Mononuclear cell (primary cell): Measurements from ENCODE around the gene HMGCS2. TPM values are rescaled to one million over a fixed set of nuclear protein-coding genes. Genes with fewer than 3 reads are reported as not detected.

ENCODE experiments used
- H3K27me3 ChIP-seq: 2 replicates; pipeline ENCODE4 v1.6.0; 2011; ENCODE audit warnings: low read length, control low read depth; ENCODE audit not compliant: insufficient read depth
- H3K4me1 ChIP-seq: 2 replicates; pipeline ENCODE4 v1.5.1; 2011; ENCODE audit warnings: mild to moderate bottlenecking, low read length, control low read depth; ENCODE audit not compliant: insufficient read depth
- H3K4me3 ChIP-seq: 2 replicates; pipeline ENCODE4 v1.5.1; 2011; ENCODE audit warnings: mild to moderate bottlenecking, low read length, moderate library complexity
- H3K9me3 ChIP-seq: 2 replicates; pipeline ENCODE4 v1.5.1; 2011; ENCODE audit warnings: low read depth, mild to moderate bottlenecking, control low read depth, low read length
- total RNA-seq: library from RNA; depleted of rRNA; stranded (reverse); fragments of >200 nt; gene quantifications from one replicate; pipeline ENCODE4 v1.2.3, GENCODE V29; 2012

HMGCS2 gene
- total RNA-seq, 1 donor: not detected

DNA sequence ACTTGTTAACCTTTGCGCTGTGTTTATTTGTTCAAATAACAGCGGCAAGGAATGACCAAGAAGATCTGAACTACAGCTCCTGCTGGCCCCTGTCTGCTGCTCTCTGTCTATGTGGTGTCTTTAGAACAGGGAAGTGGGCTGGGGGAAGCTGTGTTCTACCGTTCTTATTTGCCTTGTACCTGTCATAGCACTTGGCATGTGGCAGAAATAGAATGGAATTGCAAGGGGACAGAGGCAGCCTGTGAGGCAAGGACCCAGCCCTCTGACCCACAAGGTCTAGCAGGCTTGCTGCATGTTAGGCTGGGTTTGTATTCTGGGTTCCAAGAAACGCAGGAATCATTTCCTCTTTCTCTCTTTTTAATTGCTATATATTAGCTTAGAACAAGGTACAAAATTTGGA, 20.7 kb downstream of the HMGCS2 start:
- H3K9me3 ChIP-seq: no peaks in the 10 kb centered on the region
- no peak overlapping the region for H3K4me3 ChIP-seq
- no peaks in the 10 kb centered on the region for H3K4me1 ChIP-seq
- H3K27me3 ChIP-seq: no peaks in the 10 kb centered on the region

DNA sequence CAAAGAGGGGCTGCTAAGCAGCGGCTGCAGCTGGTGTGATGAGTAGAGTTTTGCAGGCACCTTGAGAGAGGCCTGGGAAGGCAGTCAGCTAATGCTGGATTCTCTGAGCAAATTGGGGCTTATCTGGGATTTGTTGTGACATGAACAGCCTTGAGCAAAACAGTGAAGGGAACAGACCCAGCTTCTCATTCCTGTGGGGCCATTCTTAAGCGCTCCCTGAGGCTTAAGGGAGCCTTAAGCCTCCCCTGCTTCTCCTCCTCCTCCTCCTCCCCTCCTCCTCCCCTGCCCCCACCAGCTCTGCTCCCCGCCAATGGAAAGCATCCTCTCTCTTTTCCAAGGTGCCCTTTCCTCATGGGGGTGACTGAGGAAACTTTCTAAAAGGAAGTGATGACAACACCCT, 21.3 kb downstream of the HMGCS2 start:
- H3K27me3 ChIP-seq: no peaks in the 10 kb centered on the region
- no peaks in the 10 kb centered on the region for H3K4me1 ChIP-seq
- H3K9me3 ChIP-seq: no peaks in the 10 kb centered on the region
- H3K4me3 ChIP-seq: no peak overlapping the region

DNA sequence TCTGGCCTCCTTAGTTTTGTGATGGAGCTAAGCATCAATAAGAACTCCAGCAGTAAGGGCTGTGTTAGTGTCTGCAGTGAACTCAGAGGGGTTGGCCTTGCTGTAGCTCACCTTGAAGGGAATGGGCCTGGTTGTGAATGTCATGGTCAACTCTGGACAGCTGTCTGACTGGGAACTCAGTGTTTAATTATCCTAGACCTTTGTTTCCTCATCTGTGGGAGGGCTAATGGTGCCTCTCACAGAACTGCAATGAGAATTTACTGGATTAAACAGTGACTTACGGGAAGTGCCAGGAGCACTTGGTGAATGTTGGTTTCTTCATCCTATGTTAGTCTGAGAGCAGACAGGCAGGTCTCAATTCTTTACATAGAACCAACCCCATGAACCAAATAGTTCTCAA, 23.7 kb downstream of the HMGCS2 start:
- Histone ChIP-seq H3K9me3 (no peaks in the 10 kb centered on the region), H3K27me3 (no peaks in the 10 kb centered on the region), H3K4me1 (no peaks in the 10 kb centered on the region), H3K4me3 (no peak overlapping the region)

DNA sequence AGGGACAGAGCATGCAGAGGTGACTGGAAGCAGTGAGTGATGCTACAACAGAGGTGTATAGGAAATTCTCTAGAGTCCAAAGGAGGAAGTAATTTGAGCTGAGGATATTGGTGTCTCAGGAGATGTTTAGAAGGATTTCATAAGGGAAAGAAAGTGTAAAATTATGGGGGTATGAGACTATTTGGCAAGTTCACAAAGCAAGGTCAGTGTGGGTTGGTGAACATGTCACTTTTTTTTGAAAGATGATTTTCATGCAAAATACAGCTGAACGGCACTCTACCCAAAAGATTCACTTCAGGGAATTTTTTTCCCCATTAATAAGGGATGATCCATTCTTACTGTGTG, 24.1 kb downstream of the HMGCS2 start:
- Histone ChIP-seq H3K4me3 (no peak overlapping the region), H3K9me3 (no peaks in the 10 kb centered on the region), H3K4me1 (no peaks in the 10 kb centered on the region), H3K27me3 (no peaks in the 10 kb centered on the region)

DNA sequence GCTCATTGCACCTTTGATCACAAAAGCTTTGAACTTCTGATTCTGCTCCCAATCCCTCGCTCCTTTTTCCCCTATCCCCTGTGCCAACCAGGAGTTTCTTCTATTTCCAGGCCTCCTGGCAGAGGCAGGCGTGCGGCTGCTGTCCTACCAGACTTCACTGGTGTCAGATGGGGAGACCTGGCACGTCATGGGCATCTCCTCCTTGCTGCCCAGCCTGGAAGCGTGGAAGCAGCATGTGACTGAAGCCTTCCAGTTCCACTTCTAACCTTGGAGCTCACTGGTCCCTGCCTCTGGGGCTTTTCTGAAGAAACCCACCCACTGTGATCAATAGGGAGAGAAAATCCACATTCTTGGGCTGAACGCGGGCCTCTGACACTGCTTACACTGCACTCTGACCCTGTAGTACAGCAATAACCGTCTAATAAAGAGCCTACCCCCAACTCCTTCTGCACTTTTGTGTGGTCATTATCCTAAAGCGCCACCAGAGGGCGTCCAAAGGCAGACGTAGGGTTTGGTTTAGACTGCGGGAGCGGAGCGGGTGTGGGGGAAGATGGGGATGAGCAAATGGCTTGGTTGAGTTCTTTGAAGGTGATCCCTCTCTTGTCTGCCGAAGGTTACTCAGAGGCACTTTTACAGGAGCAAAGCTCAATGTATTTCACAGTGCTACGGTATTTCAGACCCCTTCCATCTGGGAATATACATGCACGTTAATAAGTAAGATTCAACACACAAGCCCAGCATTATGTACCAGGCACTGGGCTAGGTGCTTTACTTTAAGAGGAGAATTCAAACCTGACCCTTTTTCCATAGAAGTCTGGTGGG, 24.7 kb downstream of the HMGCS2 start:
- no peak overlapping the region for H3K4me3 ChIP-seq
- no peaks in the 10 kb centered on the region for H3K4me1 ChIP-seq
- H3K27me3 ChIP-seq: no peaks in the 10 kb centered on the region
- H3K9me3 ChIP-seq: no peaks in the 10 kb centered on the region

- H3K4me1 ChIP-seq: no peaks in the 10 kb centered on the region
- no peaks in the 10 kb centered on the region for H3K9me3 ChIP-seq
- H3K27me3 ChIP-seq: no peaks in the 10 kb centered on the region
- no peak overlapping the region for H3K4me3 ChIP-seq
These were observed 25.4 kb downstream of the HMGCS2 start for GRCh38 chr1:119743308-119743707.

DNA sequence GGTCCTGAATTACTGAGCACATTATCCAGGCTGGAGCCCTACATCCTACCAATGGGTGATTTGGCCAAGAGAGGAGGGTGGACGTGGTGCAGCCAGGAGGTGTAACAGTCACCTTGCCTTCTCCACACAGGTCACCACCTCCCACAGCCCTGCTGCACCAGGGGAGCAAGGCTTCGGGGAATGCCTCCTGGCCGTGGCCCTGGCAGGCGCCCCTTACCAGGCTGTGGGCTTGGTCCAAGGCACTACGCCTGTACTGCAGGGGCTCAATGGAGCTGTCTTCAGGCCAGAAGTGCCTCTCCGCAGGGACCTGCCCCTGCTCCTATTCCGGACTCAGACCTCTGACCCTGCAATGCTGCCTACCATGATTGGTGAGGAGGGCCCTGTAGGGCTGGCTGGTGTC, 26.0 kb downstream of the HMGCS2 start:
- Histone ChIP-seq H3K4me3 (no peak overlapping the region), H3K9me3 (no peaks in the 10 kb centered on the region), H3K4me1 (no peaks in the 10 kb centered on the region), H3K27me3 (no peaks in the 10 kb centered on the region)

DNA sequence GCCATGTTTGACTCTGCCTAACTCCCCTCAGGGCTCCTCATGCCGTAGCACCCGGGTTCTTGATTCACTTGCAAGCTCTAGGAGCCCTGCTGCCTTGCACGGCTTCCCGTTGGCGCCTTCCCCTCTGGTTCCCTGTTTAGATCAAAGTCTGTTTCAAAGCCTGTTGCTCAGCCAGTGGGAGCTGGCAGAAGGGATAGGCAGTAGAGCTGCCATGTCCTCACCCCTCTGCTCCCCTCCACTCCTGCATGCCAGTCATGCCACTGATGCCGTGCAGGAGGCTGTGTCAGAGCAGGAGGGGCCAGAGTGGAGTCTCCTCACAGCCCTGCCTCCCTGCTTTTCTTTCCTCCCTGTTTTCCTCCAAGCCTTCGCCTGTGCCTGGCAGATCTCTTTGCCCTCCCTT, 26.5 kb downstream of the HMGCS2 start:
- Histone ChIP-seq H3K9me3 (no peaks in the 10 kb centered on the region), H3K27me3 (no peaks in the 10 kb centered on the region), H3K4me3 (no peak overlapping the region), H3K4me1 (no peaks in the 10 kb centered on the region)

GRCh38 chr1:119740896-119741780, 27.6 kb downstream of the HMGCS2 start:
- Histone ChIP-seq H3K4me3 (no peak overlapping the region), H3K4me1 (no peaks in the 10 kb centered on the region), H3K27me3 (no peaks in the 10 kb centered on the region), H3K9me3 (no peaks in the 10 kb centered on the region)

GRCh38 chr1:119740261-119740660, 28.4 kb downstream of the HMGCS2 start:
- Histone ChIP-seq H3K27me3 (no peaks in the 10 kb centered on the region), H3K9me3 (no peaks in the 10 kb centered on the region), H3K4me3 (no peak overlapping the region), H3K4me1 (no peaks in the 10 kb centered on the region)

DNA sequence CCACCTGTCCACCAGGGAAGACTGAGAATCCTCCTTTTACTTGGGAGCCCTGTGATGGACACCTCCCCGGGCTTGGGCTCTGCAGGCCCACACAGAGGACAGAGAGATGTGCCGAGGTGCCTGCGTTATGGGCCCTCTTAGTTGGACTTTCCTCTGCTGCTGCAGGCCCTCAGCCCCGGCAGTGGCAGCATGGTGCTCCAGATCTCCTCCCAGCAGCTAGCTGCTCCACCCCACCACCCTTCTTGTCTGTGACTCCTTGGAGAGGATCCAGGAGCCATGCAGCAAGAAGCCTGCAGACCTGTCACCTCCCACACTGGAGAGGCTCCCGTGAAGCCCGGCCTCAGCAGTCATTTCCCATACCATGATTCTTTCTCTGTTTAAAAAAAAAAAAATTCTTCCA, 29.6 kb downstream of the HMGCS2 start:
- Histone ChIP-seq H3K4me1 (no peaks in the 10 kb centered on the region), H3K4me3 (no peak overlapping the region), H3K27me3 (no peaks in the 10 kb centered on the region), H3K9me3 (no peaks in the 10 kb centered on the region)

- Histone ChIP-seq H3K27me3 (no peaks in the 10 kb centered on the region), H3K9me3 (no peaks in the 10 kb centered on the region), H3K4me3 (no peak overlapping the region), H3K4me1 (no peaks in the 10 kb centered on the region)
These were observed 30.5 kb downstream of the HMGCS2 start for GRCh38 chr1:119738100-119738720.

DNA sequence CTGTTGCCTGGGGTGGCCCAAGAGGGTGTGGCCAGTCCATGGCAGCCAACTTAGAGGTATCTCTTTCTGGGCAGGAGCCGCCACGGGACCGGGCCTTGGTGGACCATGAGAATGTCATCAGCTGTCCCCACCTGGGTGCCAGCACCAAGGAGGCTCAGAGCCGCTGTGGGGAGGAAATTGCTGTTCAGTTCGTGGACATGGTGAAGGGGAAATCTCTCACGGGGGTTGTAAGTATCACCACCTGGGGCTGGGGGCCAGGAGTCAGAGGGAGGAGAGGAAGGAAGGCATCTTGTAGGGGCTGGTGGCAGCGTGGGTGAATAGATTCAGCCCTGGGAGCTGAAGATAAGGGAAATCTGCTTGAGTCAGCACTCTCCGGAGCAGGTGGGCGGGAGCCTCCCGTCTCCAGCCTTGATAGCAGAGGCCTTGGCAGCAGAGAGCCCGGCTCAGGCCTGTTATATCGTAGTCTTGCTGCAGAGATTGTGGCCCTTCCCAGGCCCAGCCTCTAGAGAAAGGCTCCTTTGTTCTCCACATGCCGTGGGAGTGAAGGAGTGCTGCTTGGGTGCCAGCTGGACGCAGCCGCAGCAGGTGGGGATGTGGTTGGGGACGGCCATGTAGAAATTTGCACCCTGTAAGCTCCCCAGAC, 31.5 kb downstream of the HMGCS2 start:
- no peaks in the 10 kb centered on the region for H3K4me1 ChIP-seq
- H3K4me3 ChIP-seq: no peak overlapping the region
- no peaks in the 10 kb centered on the region for H3K27me3 ChIP-seq
- no peaks in the 10 kb centered on the region for H3K9me3 ChIP-seq

DNA sequence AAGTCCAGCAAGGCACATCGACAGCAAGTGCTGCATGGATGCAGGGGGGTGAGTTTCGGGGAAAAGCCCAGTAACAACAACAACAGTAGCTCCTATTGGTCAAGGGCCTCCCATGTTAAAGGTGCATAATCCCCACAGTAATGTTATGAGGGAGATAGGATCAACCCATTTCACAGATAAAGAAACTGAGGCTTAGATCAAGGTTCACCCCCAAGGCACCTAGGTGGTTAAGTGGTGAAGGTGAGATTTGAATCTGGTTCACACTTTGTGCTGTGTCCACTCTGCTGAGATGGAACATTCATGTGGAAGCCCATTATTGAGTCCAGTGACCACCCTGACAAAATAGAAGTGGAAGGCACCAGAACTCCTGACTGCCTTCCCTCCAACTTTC, 32.1 kb downstream of the HMGCS2 start:
- Histone ChIP-seq H3K9me3 (no peaks in the 10 kb centered on the region), H3K4me1 (no peaks in the 10 kb centered on the region), H3K27me3 (no peaks in the 10 kb centered on the region), H3K4me3 (no peak overlapping the region)

- Histone ChIP-seq H3K4me1 (no peaks in the 10 kb centered on the region), H3K27me3 (no peaks in the 10 kb centered on the region), H3K4me3 (no peak overlapping the region), H3K9me3 (no peaks in the 10 kb centered on the region)
These were observed 33.5 kb downstream of the HMGCS2 start for GRCh38 chr1:119735217-119735616.
